GM21529 (cell line): ENCODE results near the gene CDH18.

Experiments
- ATAC-seq: cut with Tn5 transposase; IDR thresholded peaks from one replicate; pipeline ENCODE4 v1.9.1; 2021; ENCODE audit not compliant: unreplicated experiment

CDH18 gene

DNA sequence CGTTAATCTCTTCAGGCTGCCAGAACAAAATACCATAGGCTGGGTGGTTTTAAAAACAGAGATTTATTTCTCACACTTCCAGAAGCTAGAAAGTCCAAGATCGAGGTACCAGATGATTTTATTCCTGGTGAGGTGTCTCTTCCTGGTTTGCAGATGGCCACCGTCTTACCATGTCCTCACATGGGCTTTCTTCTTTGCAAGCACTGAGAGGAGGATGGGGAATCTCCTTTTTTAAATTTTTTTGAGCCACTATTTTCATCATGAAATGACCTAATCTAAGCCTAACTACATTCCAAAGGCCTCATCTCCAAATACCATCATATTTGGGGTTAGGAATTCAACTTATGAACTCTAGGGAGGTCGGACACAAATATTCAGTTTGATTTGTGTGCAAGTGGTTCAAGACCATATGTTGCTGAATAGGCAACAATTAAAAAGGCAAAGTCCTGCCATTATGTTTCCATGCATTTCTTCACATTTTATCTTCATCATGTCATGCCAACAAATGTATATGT, 371.2 kb downstream of the CDH18 start:
- no peak for ATAC-seq

DNA sequence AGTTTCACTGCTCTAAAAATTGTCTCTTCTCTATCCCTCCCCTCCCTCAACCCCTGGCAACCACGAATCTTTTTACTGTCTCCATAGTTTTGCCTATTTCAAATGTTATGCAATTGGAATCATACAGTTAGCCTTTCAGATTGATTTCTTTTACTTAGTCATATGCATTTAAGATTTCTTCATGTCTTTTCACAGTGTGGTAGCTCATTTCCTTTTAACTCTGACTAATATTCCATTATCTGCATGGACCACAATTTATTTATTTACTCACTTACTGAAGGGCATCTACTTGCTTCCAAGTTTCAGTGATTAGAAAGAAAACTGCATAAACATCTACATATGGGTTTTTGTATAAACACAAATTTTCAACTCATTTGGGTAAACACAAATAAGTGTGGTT, 372.3 kb downstream of the CDH18 start:
- ATAC-seq: no peak

DNA sequence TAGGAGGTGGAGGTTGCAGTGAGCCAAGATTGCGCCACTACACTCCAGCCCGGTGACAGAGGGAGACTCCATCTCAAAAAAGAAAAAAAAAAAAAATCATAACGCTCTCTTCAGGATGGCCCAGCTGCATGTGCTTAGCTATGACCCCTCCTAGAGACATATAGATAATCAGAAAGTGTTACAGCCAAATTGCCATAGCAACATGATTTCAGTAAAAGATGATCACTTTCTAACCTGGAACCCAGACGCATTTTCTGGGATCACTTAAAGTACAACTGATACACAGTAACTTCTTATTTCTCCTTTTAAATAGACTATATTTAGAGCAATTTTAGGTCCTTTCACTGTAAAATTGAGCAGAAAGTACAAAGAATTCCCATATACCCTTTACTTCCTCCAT, 372.9 kb downstream of the CDH18 start:
- no peak for ATAC-seq

DNA sequence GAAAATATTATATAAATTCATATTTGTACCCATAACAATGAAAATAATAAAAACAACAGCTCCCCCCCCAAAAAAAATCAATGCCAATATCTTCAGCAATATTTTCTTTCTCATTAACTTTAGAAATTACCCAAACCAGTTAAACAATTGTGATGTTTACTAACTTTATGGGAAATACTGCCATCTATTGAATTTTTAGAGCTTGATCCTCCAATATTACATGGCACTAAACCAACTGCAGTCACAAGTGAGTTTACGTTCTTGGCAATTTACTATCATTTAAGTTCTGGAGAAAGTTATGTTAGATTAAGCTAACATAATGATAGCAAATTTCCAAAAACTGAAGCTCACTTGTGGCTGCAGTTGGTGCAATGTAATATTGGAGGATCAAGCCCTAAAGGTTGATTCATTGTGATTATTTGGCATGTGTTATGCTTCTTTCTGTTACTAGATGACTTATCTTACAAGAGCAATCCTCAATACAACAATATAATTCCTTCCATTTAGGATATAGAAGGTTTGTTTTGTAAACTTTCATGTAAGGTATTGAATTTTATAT, 379.5 kb downstream of the CDH18 start:
- no peak for ATAC-seq

DNA sequence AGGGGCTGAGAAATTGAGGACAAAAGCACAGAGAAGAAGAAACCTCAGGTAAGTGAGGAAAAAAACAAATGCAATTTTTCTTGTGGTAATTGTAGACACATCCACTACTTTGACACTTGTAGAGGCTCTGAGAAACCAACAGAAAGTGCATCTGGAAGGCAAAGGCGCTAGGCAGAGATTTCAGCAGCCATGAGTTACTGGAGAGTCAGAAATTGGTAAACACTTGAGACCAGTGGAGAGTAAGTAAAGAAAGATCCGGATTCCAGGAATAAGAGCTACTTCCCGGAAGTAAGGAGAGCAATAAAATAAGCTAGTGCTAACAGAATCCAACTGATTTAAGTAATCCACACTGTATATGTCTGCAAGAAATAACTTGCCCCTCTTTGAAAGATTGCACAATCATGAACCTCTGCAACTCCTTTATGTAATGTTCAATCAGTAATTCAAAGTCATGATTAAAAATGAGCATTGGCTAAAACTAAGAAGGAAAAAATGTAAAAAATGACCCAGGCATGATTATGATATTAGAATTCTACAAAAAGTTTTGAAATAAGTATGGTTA, 382.1 kb downstream of the CDH18 start:
- ATAC-seq: no peak

DNA sequence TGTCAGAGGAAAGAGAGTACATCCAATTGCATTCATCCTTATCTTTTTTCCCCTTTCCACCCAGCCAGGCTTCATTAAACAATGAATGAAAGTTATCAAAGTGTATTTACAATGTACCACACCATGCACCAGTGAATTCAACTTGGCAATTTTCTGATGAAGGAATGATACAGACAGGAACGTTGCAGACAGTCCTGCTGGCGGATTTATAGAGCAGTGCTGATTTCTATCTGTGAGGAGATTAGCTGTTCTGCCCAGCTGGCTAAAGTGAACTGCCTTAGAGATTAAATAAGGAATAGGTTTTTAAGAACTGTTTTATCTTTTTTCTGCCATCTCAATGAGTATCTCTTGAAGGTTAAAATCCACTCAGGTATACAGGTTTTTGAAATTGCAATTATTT, 403.9 kb downstream of the CDH18 start:
- ATAC-seq: no peak

DNA sequence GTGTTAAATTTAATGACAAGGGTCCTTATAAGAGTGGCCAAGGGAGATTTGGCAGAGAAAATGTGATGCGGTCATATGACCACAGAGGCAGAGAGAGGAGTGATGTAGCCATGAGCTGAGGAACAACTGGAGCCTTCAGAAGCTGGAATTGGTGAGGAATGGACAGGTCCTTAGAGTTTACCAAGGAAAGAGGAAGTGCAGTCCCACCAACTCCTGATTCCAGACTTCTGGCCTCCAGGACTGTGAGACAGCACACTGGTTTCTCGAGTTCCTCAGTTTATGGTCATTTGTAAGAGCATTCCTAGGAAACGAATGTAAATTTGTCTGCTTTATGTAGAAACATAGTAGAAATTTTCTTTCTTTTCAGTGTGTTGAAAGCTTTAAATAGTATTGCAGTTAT, 410.1 kb downstream of the CDH18 start:
- ATAC-seq: no peak

DNA sequence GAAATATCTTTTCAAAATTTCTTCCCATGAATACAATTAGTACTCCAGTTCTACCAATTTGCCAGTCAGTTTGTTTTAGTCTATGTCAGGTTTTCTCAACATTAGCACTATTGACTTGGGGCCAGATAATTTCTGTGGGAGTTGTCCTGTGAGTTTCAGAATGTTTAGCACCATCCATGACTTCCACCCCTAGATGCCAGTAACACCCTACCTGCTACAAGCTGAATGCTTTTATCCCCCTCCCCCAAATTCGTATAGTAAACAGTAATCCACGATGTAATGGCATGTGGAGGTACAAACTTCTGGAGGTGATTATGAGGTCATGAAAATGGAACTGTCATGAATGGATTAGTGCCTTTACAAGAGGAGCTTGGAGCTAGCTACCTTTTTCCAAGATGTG, 420.0 kb downstream of the CDH18 start:
- ATAC-seq: no peak

DNA sequence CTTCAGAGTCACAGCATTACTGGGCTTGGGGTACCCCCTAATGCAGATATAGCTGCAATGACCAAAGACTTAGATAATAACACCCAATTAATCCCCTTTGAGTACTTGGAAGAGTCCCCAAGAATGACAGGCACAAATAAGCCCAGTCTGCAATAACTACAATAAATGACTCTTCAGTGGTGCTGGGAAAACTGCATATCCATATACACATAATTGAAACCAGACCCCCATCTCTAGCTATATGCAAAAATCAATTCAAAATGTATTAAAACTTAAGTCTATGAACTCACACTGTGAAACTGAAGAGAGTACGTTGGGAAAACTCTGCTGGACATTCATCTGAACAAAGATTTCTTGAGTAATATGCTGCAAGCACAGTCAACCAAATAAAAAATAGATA, 422.5 kb downstream of the CDH18 start:
- ATAC-seq: no peak

DNA sequence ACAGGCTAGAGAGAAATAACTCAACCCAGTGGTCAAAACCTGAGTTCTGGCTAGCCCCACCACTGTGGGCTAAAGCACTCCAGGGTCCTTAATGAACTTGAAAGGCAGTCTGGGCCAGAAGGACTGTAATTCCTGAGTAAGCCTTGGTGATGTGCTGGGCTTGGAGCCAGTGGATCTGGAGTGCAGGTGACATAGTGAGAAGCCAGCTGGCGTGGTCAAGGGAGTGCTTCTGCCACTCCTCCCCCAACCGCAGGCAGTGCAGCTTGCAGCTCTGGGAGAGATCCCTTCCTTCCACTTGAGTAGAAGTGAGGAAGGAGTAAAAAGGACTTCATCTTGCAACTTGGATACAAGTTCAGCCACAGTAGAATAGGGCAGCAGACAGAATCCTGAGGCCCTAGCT, 424.0 kb downstream of the CDH18 start:
- no peak for ATAC-seq

DNA sequence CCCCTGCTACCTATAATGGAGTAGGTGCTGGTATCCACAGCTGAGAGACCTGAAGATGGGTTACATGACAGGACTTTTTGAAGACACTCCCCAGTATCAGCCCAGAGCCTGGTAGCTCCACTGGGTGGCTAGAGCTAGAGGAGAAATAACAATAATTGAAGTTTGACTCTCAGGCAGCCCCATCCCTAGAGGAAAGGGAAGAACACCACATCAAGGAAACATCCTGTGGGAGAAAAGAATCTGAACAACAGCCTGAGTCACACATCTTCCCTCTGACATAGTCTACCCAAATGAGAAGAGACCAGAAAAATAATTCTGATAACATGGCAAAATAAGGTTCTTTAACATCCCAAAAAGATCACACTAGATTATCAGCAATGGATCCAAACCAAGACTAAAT, 432.1 kb downstream of the CDH18 start:
- ATAC-seq: no peak

DNA sequence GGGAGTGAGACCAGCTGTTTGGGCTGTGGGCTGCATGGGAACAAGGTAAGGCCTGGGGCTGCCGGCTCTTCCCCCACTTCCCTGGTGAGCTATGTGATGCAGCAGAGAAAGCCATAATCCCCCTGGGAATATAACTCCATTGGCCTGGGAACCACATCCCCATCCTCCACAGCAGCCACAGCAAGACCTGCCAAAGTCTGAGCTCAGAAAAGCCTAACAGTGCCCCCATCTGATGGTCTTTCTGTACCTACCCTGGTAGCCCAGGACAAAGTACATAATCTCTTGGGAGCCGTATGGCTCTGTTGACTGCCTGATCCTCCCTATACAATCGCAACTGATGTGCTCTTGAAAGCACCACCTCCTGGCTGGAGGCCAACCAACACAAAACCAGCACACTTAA, 432.6 kb downstream of the CDH18 start:
- no peak for ATAC-seq

DNA sequence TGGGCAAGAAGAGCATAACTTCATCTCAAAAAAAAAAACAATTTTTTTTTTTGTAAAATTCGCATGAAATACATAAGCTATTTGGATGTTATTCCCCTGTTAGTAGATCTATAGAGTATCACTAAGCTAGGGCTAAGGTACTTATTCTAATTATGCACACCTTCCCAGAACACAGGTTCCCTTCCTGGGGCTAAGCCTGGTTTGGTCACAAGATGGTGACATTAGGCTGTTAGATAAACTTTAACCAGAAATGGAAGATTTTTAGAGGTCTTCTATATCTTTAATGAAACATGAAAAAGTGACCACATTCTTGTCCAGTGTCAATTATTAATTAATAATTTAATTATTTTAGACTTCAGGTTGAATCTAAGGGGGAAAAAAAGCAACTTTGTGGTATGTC, 433.5 kb downstream of the CDH18 start:
- ATAC-seq: no peak

DNA sequence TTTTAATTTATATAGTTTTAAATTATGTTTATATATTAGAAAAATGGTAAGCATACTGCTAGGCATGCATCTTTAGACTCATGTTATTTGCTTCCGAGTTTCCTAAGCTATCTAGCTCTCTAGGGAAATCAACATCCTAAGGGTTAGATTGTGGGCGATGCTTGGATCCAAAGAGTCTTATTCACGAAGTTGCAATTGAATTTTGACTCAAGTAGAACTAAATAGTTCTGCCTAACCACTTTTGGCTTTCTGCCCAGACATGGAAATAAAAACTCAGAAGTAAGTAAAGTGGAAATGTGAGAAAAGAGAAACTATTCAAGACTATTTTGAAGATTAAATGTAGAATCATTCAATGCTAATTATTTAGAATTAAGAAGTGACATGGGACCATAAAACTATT, 440.4 kb downstream of the CDH18 start:
- no peak for ATAC-seq

DNA sequence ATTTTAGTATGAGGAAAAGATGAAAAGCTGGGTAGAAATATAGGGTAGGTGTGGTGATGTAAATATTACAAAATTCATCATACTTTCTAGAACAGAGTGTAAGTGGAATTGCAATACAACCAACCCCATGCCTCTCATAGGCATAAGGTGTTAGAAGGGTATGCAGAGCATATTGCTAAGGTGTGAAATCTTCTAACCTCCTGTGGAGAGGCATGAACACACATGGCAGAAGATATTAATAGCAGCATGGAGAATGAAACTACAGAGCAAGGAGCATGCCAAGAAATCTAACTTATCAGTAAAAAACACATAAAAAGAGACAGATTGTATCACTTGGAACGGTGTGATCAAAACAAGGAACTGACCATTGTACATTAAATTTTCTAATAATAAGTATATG, 441.5 kb downstream of the CDH18 start:
- no peak for ATAC-seq

DNA sequence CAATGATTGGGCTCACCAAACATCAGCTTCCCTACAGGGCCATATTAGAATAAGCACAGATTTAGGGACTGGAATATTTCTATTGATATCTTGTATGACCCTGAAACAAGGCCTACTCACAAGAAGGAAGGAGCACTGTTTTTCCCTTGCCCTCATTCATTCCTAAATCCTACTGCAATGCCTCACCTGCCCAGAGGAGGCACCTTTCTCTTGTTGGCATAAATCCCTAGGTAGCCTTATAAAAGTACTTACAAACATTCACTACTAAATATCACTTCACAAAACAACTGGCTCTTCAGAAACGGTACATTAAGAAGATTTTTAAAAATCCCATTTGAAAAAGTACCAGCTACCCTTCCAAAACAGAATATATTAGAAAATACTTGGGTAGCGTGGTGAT, 449.4 kb downstream of the CDH18 start:
- ATAC-seq: no peak

DNA sequence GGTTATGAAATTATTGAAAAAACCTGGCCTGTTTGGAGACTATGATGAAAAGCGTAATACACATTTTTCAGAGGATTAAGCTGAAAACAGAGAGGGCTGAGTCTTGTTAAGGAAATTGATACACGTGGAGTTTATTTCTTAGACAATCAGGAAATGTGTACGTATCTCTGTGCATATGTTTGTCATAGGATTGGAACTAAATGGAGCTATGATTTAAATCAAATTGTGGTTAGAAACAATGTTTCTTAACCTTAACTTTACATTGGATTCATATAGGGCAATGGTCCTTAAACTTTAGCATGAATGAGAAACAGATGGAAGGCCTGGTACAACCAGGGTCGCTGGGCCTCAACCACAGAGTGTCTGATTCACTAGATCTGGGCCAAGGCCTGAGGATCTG, 451.6 kb downstream of the CDH18 start:
- ATAC-seq: no peak

DNA sequence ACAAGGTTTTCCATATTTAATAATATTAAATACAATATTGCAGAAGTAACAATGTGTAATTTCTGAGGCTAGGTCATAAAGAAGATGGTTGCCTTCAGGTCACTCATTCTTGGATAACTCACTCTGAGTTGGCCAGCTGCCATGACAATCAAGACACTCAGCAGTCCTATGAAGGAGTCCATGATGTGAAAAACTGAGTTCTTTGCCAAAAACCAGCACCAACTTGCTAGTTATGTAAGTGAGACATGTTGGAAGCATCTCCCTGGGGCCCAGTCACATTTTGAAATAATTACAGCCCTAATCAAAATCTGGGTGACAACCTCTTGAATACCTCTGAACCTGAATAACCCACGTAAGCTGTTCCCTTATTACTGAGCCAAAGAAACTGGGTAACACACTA, 453.2 kb downstream of the CDH18 start:
- no peak for ATAC-seq

DNA sequence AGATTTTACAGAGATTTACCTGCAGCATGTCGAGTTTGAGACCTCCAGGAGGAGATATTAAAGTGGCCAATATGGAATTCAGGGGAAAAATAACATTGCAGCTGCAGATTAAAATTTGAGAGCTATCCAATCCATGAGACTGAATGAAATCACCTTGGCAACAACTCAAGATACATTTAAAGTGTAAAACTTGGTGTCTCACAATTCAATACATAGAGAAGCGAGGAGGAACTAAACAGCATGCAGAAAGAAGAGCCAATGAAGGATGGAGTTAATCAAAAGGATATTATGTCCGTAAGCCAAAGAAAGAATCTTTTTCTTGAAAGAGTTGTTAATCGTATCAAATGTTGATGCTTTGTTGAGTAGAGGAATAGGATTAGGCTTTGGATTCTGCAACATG, 455.1 kb downstream of the CDH18 start:
- no peak for ATAC-seq

DNA sequence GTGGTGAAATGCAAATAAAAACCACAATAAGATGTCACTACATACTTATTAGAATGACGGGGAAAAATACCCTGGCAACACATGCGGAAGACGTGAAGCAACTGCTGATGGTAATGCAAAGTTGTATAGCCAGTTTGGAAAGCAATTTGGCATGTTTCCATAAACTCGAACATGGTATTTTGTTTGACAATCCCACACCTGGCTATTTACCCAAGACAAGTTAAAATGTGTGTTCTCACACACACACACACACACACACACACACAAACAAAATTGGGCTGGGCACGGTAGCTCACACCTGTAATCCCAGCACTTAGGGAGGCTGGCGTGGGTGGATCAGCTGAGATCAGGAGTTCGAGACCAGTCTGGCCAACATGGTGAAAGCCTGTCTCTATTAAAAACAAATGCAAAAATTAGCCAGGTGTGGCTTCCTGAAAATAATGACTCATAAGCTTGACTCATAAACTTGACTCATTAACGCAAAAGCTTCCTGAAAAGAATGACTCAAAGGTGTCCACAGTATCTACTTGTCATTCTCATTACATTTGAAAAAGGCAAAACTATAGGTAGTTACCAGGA, 456.5 kb downstream of the CDH18 start:
- ATAC-seq: no peak

DNA sequence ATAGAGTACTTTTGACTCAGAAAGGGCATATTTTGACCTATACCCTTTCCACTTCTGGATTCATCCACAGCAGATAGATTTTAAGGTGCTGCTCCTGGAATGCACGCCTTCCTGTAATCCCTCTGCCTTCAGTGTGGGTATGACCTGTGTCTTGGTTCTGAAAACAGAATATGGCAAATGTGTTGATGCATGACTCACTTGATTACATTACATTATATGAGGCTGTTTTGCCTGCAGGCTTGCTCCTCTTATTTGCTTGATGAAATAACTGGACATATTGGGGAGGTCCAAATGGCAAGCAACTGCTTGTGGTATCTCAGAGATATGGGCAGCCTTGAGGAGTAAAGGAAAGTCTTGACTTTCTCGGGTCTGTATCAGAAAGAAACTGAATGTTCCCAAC, 468.6 kb downstream of the CDH18 start:
- ATAC-seq: no peak

DNA sequence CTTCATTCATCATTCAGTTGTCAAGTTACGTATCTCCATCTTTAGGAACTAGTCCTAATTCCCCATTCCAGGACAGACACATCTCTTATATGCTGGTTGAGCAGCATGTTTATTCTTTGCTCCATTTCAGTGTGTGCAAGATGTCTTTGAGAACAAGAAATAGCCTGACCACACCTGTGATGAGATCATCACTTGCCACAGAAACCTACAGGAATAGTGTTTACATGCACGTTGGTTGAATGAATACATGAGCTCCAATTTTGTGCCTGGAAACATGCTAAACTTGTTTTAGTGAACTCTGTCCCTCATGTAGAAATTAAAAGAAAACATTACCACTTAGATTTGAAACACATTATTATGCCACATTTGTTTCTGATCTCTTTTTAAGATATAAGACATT, 489.1 kb downstream of the CDH18 start:
- ATAC-seq: no peak

DNA sequence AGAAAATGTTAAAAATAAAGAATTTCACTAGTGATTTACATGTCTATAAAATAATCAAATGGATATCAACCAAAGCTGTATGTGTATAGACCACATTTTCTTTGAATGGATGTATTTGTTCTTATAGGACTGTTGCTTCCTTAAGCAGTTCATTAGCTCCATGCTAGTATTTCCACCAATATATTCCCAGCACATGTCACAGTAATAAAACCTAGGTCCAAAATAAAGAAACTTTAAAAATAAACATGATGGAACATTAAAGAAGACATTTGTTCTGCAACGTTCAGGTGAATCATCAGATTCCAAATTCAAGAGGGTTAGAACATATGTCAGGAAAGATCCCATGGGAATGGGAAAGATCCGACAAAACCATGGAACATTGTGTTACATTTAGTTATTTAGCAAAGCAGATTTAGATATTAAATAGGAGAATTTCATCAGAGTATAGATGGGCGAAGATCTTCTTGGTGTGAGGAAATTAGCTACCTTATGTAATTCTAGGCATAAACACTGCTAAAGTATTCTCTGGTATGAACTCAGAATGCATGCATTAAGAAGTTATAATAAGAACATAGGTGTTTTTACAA, 490.7 kb downstream of the CDH18 start:
- ATAC-seq: no peak
